COR-L47 (cell line): ENCODE results near the gene GPER1.

Source experiments
- DNase-seq: peaks from one replicate; lab custom pipeline; 2025; lab: John Stamatoyannopoulos, UW

GPER1 gene

GRCh38 chr7:1054438-1054837 is 33.5 kb upstream of the GPER1 start:
- no peak for DNase-seq

- DNase-seq, result peak; percentile 46
These were observed 33.0 kb upstream of the GPER1 start for GRCh38 chr7:1054861-1055450.

- DNase-seq, result no peak
These were observed 32.4 kb upstream of the GPER1 start for GRCh38 chr7:1055491-1055955.

GRCh38 chr7:1055956-1056784 is 31.7 kb upstream of the GPER1 start:
- DNase-seq, result no peak

- no peak for DNase-seq
These were observed 31.0 kb upstream of the GPER1 start for GRCh38 chr7:1056785-1057410.

GRCh38 chr7:1057416-1058291 is 30.3 kb upstream of the GPER1 start:
- no peak for DNase-seq

GRCh38 chr7:1058311-1058710 is 29.6 kb upstream of the GPER1 start:
- no peak for DNase-seq

GRCh38 chr7:1058821-1059199 is 29.1 kb upstream of the GPER1 start:
- no peak for DNase-seq

- no peak for DNase-seq
These were observed 28.5 kb upstream of the GPER1 start for GRCh38 chr7:1059200-1060091.

- DNase-seq, result no peak
These were observed 27.4 kb upstream of the GPER1 start for GRCh38 chr7:1060315-1061072.

- no peak for DNase-seq
These were observed 26.7 kb upstream of the GPER1 start for GRCh38 chr7:1061180-1061579.

GRCh38 chr7:1062296-1063294 is 25.3 kb upstream of the GPER1 start:
- no peak for DNase-seq

- DNase-seq, result no peak
These were observed 24.6 kb upstream of the GPER1 start for GRCh38 chr7:1063361-1063760.

GRCh38 chr7:1064581-1064980 is 23.3 kb upstream of the GPER1 start:
- DNase-seq, result no peak

- DNase-seq, result no peak
These were observed 22.7 kb upstream of the GPER1 start for GRCh38 chr7:1065263-1065584.

- peak; percentile 30 for DNase-seq
These were observed 22.2 kb upstream of the GPER1 start for GRCh38 chr7:1065585-1066241.

GRCh38 chr7:1066242-1066588 is 21.7 kb upstream of the GPER1 start:
- no peak for DNase-seq

- no peak for DNase-seq
These were observed 19.9 kb upstream of the GPER1 start for GRCh38 chr7:1068013-1068412.

GRCh38 chr7:1068619-1069018 is 19.3 kb upstream of the GPER1 start:
- no peak for DNase-seq
